Fibroblast of skin of right quadriceps (primary cell): ENCODE data around the gene RTN4RL1.

Experiments
- DNase-seq: peaks from one replicate; pipeline ENCODE4 v3.0.0-alpha.2; 2013

The RTN4RL1 gene

GRCh38 chr17:1946021-1946932, 78.9 kb downstream of the RTN4RL1 start:
- no peak for DNase-seq

GRCh38 chr17:1945621-1946020, 79.5 kb downstream of the RTN4RL1 start:
- DNase-seq = no peak

- DNase-seq = no peak
These were observed 81.7 kb downstream of the RTN4RL1 start for GRCh38 chr17:1943436-1943831.

- no peak for DNase-seq
These were observed 82.3 kb downstream of the RTN4RL1 start for GRCh38 chr17:1942666-1943435.

GRCh38 chr17:1942066-1942365, 83.1 kb downstream of the RTN4RL1 start:
- DNase-seq = no peak

GRCh38 chr17:1941272-1942065, 83.7 kb downstream of the RTN4RL1 start:
- DNase-seq = no peak

GRCh38 chr17:1940810-1941185, 84.3 kb downstream of the RTN4RL1 start:
- no peak for DNase-seq

GRCh38 chr17:1939981-1940809, 84.9 kb downstream of the RTN4RL1 start:
- DNase-seq = no peak

- DNase-seq = no peak
These were observed 87.7 kb downstream of the RTN4RL1 start for GRCh38 chr17:1937461-1937860.

- DNase-seq = no peak
These were observed 88.4 kb downstream of the RTN4RL1 start for GRCh38 chr17:1936766-1937165.

- no peak for DNase-seq
These were observed 90.2 kb downstream of the RTN4RL1 start for GRCh38 chr17:1934901-1935300.

- no peak for DNase-seq
These were observed 91.0 kb downstream of the RTN4RL1 start for GRCh38 chr17:1933875-1934715.

GRCh38 chr17:1931844-1932579, 93.1 kb downstream of the RTN4RL1 start:
- DNase-seq = peak; percentile 15

- no peak for DNase-seq
These were observed 94.8 kb downstream of the RTN4RL1 start for GRCh38 chr17:1930337-1930645.

- DNase-seq = no peak
These were observed 96.2 kb downstream of the RTN4RL1 start for GRCh38 chr17:1928976-1929375.

GRCh38 chr17:1920948-1921351, 104.2 kb downstream of the RTN4RL1 start:
- DNase-seq = no peak

GRCh38 chr17:1919201-1919600, 105.9 kb downstream of the RTN4RL1 start:
- no peak for DNase-seq

GRCh38 chr17:1918346-1919162, 106.6 kb downstream of the RTN4RL1 start:
- DNase-seq = no peak

GRCh38 chr17:1916963-1917715, 108.0 kb downstream of the RTN4RL1 start:
- no peak for DNase-seq
